GM21367 (cell line): ENCODE data around the gene SPIN4.
"Not testable (repeated sequence)": the region's sequence is repeated elsewhere in the genome, so short reads cannot be mapped to it uniquely, and the experiment has no call there.

Experiments
- ATAC-seq: cut with Tn5 transposase; IDR thresholded peaks from one replicate; pipeline ENCODE4 v1.9.1; 2021; ENCODE audit not compliant: unreplicated experiment

The SPIN4 gene

DNA sequence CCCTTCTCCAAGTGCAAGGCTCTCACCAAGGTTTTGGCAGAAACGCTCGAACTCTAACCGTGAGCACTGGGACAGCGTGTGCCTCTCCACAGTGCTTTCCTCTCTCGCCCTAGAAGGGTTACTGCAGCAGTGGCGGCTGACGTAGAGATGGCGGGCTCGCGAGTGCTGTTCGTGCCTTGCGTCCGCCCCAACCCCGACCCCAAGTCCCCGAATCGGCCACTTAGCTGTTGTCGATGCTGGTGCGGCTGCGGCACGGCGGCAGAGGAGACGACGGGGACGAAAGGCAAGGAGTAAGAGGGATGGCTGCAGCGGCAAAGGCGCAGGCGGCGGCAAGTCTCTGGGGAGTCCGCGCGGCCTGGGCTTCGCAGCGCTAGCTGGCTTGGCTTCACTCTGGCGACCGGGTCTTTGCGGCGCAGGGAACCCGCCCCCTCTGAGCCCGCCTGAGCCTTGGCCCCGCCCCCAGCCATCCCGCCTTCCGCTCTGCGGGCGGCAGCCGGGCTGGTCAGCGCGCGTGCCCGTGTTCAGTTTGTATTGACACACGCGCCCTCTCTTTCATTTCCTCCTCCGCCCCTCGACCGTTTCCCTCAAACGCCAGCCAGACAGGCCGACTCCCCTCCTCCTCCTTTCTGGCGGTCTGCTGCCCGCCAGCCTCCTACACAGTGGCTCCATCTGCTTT is at the start of gene SPIN4:
Gene SPIN4 (minus strand): TSS at position 392 of the 676 bp plus-strand sequence. CDS start 513 bp downstream, outside the sequence.
- ATAC-seq, result peak; percentile 90

DNA sequence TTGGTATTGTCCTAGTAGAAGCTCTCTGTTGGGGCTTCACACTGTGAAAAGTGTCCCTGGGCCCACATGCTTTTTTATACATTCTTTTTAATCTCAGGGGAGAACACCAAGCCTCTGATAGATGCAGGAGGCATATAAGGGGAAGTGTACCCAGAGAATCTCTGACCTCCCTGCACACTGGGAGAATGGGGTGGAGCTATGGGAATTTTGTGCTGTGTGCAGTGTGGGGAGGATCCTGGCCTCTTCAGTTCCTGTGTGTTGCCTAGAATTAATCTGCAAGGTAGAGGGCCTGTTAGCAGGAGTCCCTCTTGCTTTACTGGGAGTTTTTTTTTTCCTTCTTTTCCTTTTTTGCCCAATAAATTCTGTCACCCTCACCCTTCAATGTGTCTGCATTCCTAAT is 49.2 kb upstream of the SPIN4 start:
- ATAC-seq, result no peak

DNA sequence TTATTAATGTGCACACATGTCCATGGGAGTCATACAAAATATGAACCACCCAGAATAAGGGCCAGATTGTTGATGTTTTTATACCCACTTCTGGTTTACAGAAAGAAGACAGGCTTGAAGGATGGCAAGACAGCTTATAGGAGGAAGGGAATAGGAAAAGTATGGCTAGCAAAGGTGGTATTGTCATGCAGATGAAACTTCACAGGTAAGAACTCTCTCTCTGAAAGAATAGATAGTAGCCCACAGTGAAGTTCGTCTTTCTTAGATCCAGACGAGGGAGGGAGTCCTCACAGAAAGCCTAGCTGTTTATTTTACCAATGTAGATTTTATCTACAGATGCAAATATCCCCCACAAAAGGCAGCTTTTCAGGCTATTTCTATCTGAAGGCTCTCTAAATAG is 43.7 kb upstream of the SPIN4 start:
- ATAC-seq, result no peak

DNA sequence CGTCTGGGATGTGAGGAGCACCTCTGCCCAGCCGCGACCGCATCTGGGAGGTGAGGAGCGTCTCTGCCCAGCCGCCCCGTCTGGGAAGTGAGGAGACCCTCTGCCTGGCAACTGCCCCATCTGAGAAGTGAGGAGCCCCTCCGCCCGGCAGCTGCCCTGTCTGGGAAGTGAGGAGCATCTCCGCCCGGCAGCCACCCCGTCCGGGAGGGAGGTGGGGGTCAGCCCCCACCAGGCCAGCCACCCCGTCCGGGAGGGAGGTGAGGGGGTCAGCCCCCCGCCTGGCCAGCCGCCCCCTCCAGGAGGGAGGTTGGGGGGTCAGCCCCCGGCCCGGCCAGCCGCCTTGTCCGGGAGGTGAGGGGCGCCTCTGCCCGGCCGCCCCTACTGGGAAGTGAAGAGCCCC is 42.0 kb upstream of the SPIN4 start:
- ATAC-seq, result not testable (repeated sequence)

DNA sequence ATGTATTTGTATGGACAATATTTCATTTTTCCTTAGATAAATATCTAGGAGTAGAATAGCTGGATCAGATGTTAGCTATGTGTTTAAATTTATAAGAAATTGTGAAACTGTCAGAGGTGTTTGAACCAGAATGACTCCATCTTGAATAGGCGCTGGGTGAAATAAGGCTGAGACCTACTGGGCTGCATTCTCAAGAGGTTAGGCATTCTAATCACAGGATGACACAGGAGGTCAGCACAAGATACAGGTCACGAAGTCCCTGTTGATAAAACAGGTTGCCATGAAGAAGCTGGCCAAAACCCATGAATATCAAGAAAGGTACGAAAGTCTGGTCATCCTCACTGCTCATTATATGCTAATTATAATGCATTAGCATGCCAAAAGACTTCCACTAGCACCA is 36.3 kb upstream of the SPIN4 start:
- ATAC-seq, result no peak

DNA sequence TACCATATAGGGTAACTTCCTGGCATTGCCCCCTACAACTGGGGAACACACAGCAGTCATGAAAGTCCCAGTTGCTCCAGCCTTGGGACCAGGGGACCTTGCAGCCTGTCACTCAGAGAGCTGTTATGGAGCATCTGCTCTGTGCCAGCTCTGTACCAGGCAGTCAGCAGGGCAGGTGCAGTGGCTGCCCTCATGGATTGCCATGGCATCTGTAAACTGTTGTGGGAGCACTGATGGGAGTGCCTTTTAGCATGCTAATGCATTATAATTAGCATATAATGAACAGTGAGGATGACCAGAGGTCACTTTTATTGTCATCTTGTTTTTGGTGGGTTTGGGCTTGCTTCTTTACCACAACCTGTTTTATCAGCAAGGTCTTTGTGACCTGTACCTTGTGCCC is 33.1 kb upstream of the SPIN4 start:
- ATAC-seq, result not testable (repeated sequence)

DNA sequence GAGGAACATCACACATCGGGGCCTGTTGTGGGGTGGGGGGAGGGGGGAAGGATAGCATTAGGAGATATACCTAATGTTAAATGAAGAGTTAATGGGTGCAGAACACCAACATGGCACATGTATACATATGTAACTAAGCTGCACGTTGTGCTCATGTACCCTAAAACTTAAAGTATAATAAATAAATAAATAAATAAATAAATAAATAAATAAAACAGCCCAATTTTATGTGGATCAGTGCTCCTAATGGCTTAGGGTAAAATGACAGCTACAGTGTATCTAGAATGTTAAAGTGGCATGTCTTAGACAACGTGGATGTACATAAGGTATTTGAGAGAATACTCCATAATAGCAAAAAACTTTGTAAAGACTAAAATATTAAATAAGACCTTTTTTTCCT is 21.9 kb upstream of the SPIN4 start:
- not testable (repeated sequence) for ATAC-seq

DNA sequence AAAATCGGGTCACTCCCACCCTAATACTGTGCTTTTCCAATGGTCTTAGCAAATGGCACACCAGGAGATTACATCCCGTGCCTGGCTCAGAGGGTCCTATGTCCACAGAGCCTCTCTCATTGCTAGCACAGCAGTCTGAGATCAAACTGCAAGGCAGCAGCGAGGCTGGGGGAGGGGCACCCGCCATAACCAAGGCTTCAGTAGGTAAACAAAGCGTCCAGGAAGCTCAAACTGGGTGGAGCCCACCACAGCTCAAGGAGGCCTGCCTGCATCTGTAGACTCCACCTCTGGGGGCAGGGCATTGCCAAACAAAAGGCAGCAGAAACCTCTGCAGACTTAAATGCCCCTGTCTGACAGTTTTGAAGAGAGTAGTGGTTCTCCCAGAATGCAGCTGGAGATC is 16.6 kb upstream of the SPIN4 start:
- not testable (repeated sequence) for ATAC-seq

DNA sequence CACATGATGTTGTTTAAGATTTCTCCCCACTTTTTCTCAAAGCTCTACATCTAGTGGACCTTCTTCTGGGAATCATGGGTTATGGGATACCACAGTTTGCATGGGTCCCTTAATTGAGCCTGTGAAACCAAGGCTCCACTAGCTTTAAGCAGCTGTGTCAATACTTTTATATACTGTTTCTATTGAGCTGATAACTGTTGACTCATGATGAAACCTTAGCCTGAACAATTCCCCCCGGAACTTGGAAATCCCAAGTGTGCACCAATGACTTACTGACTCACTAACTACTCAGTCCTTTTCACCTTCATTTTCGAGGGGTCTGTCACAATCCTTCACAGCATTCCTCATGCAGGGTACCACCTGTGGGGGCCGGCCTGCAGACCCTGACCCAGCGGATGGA is 12.7 kb upstream of the SPIN4 start:
- no peak for ATAC-seq

DNA sequence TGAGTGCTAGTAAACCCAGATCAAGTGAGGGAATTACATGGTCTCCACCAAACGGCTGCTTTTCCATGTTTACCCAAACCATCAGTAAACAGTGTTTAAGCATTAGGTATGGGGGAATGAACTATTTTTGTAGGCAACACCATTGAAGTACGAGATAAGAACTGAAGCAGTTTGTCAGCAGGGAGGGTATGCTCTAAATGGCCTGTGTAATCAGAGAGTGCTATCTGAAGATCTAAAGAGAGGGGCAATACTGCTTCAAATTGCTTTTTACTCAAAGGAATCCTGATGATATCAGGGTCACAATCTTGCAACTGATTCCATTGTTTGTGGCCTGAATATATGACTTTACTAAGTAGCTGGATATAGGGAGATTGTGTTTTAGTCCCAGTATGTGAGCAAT is 10.4 kb upstream of the SPIN4 start:
- no peak for ATAC-seq

DNA sequence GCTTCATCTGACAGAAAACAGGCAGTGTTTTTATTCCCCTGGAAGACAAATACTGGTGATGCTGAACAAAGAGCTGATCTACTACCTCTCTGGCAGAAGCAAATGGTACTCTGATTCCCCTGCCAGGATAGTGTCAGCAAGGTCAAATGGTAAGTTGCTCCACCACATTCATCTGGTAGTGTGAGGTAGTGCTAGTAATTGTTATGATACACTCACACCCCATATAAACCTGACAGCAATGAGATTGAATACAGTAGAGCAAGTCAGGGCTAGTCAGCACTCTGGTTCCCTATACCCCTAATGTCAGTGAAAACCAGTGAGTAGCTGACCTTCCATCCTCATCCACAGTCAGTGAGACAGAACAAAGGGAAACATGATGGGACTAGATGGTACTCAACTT is 3.4 kb upstream of the SPIN4 start:
- ATAC-seq, result no peak

DNA sequence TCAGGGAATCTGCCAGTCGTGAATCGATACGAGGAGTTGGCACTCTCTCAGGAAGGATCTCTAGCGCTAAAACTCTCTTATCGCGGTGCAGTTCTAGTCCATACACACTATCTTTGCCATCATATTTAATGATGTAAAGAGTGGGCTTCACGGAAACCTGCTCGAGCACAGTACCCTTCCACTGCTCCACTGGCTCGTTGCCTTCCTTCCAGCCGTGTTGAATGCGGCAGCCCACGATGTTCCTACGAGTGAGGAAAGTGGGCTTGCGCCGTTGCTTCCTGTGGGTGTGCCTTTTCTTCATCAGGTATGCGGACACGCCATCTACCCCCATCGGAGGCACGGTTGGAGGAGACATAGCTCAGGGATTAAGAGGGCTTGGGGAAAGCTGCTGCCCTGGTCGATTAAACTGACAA is 661 bp downstream of the SPIN4 start:
- ATAC-seq, result peak; percentile 36

DNA sequence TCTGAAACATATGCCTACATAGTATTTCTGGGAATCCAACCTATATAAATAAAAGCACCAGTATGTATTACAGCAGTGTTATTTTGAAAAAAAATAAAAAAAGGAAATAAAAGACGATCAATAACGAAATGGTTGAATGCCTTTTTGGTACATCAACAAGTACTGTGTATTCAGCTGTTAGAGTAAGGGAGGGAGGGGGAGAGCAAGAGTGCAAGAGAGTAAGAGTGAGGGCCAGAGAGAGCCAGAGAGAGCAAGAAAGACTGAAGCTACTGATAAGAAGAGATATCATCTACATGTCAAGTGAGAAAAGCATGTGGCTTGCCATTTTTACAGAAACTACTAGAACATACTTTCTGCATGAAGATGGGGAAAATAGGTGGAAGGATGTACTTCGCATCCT is 1.8 kb downstream of the SPIN4 start:
- ATAC-seq, result no peak

DNA sequence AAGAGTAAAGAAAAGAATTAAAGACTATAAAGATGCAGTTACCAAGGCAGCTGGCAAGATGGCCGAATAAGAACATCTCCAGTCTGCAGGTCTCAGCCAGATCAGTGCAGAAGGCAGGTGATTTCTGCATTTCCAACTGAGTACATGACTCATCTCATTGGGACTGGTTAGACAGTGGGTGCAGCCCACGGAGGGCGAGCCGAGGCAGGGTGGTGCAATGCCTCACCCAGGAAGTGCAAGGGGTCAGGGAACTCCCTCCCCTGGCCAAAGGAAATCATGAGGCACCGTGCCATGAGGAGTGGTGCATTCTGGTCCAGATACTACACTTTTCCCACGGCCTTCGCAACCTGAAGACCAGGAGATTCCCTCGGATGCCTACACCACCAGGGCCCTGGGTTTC is 20.5 kb downstream of the SPIN4 start:
- ATAC-seq, result no peak

DNA sequence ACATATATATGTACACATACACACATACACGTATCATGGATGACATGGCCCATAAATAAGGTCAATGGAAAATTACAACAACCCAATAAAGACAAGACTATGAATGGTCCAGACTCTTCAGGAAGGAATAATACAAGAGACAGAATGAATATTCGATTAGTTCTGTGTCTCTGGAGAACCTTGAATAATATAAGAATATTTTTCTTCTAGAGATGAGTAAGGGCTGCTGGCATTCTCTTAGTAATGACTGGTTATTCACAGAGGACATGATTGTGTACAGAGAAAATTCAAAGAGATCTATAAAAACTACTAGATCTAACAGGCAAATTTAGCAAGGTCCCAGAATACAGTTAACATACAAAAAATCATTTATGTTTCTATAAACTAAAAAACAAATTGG is 23.3 kb downstream of the SPIN4 start:
- no peak for ATAC-seq

DNA sequence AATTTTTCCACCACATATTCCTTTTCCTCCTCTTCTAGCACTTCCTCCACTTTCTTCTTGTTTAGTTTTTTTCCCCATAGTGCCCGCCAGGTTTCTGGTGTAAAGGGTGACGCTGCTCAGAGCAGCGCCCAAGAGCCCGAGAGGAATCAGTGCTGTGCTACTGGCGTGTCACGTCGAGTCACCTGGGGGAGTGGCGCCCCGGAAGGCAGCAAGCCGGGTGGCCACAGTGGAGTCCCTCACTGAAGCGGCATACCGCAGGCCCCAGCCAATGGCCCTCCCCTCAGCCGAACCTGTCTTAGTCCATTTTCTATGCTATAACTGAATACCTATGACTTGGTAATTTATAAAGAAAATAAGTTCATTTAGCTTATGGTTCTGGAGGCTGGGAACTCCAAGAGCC is 51.5 kb downstream of the SPIN4 start:
- no peak for ATAC-seq
